Activated T-cell treated with anti-CD3 and anti-CD28 coated beads for 24 hours (primary cell): ENCODE measurements around the gene SLC39A13.

Experiments used
- DNase-seq: peaks from one replicate; pipeline ENCODE4 v3.0.0-alpha.2; 2020; ENCODE audit warnings: low read depth

SLC39A13 gene

GRCh38 chr11:47430524-47430923 is 22.1 kb downstream of the SLC39A13 start:
- no peak for DNase-seq

GRCh38 chr11:47431356-47432083 is 23.1 kb downstream of the SLC39A13 start:
- no peak for DNase-seq

GRCh38 chr11:47433157-47433556 is 24.8 kb downstream of the SLC39A13 start:
- DNase-seq = no peak

- no peak for DNase-seq
These were observed 25.8 kb downstream of the SLC39A13 start for GRCh38 chr11:47434011-47434786.

GRCh38 chr11:47435687-47436086 is 27.3 kb downstream of the SLC39A13 start:
- DNase-seq = no peak

GRCh38 chr11:47436726-47437125 is 28.3 kb downstream of the SLC39A13 start:
- no peak for DNase-seq

- DNase-seq = no peak
These were observed 28.9 kb downstream of the SLC39A13 start for GRCh38 chr11:47437218-47437745.

- no peak for DNase-seq
These were observed 29.5 kb downstream of the SLC39A13 start for GRCh38 chr11:47437746-47438418.

- DNase-seq = no peak
These were observed 30.3 kb downstream of the SLC39A13 start for GRCh38 chr11:47438721-47439120.

- no peak for DNase-seq
These were observed 31.7 kb downstream of the SLC39A13 start for GRCh38 chr11:47440054-47440476.

- DNase-seq = no peak
These were observed 33.0 kb downstream of the SLC39A13 start for GRCh38 chr11:47441421-47441820.

GRCh38 chr11:47442514-47442913 is 34.1 kb downstream of the SLC39A13 start:
- DNase-seq = no peak

GRCh38 chr11:47443028-47443700 is 34.8 kb downstream of the SLC39A13 start:
- no peak for DNase-seq

GRCh38 chr11:47443817-47444216 is 35.4 kb downstream of the SLC39A13 start:
- no peak for DNase-seq

- DNase-seq = no peak
These were observed 37.5 kb downstream of the SLC39A13 start for GRCh38 chr11:47445840-47446239.

GRCh38 chr11:47446833-47447232 is 38.4 kb downstream of the SLC39A13 start:
- no peak for DNase-seq

- DNase-seq = no peak
These were observed 39.5 kb downstream of the SLC39A13 start for GRCh38 chr11:47447906-47448305.

GRCh38 chr11:47448566-47449427 is 40.4 kb downstream of the SLC39A13 start, which contains the start of gene RAPSN:
Gene RAPSN, minus strand, starts transcription at chr11:47449136. Its CDS starts 172 bp downstream, at chr11:47448964.
- DNase-seq = no peak

GRCh38 chr11:47449541-47449940 is 41.2 kb downstream of the SLC39A13 start:
- DNase-seq = no peak

- no peak for DNase-seq
These were observed 43.0 kb downstream of the SLC39A13 start for GRCh38 chr11:47451436-47451835.

GRCh38 chr11:47451990-47452389 is 43.6 kb downstream of the SLC39A13 start:
- no peak for DNase-seq
